Spleen (tissue), 7 donors: ENCODE data around the gene CAMTA1.

Experiments used
- CTCF ChIP-seq, 11 experiments: fragments of 200-600 bp in 7 of 11; fragments of 450-650 bp in 4 of 11; sonication (generic) in 4 of 11; IDR thresholded peaks in 8 of 11; conservative IDR thresholded peaks in 3 of 11; 1 replicate in 7 of 11; 2 replicates in 4 of 11; pipeline versions ENCODE4 v1.4.0 to v1.8.0; 2016 to 2021; ENCODE audit warnings: antibody characterized with exemption in 11 of 11, inconsistent platforms in 4 of 11, mild to moderate bottlenecking in 1 of 11
- POLR2A ChIP-seq, 3 donors: fragments of 450-650 bp; IDR thresholded peaks; one replicate each; pipeline ENCODE4 v1.5.1; 2017; ENCODE audit warnings: antibody characterized with exemption in 3 of 3, mild to moderate bottlenecking in 1 of 3
- donor health status: DM: no; HTN: no; CAD: no; lungs with moderate emphysema.
- donor health status: DM: no; HTN: no; CAD: no.
- donor health status: DM: no; HTN: no; CAD: no.

GRCh38 chr1:7003676-7004075 is 218.4 kb downstream of the CAMTA1 start:
- TF ChIP-seq CTCF (IDR thresholded peaks at IDR 0.05 in 8 of 11, conservative IDR thresholded peaks at IDR 0.05 in 3 of 11) (no peak), POLR2A (IDR thresholded peaks at IDR 0.05) (no peak)
